Measurements from ENCODE around the gene TMEM41B. TPM values are rescaled to one million over a fixed set of nuclear protein-coding genes. Genes with fewer than 3 reads are reported as not detected.
"Not testable (repeated sequence)": the region's sequence is repeated elsewhere in the genome, so short reads cannot be mapped to it uniquely, and the experiment has no call there.

Gene TMEM41B
- total RNA-seq, 1 experiment from 2014 or later = 65.1 TPM

DNA sequence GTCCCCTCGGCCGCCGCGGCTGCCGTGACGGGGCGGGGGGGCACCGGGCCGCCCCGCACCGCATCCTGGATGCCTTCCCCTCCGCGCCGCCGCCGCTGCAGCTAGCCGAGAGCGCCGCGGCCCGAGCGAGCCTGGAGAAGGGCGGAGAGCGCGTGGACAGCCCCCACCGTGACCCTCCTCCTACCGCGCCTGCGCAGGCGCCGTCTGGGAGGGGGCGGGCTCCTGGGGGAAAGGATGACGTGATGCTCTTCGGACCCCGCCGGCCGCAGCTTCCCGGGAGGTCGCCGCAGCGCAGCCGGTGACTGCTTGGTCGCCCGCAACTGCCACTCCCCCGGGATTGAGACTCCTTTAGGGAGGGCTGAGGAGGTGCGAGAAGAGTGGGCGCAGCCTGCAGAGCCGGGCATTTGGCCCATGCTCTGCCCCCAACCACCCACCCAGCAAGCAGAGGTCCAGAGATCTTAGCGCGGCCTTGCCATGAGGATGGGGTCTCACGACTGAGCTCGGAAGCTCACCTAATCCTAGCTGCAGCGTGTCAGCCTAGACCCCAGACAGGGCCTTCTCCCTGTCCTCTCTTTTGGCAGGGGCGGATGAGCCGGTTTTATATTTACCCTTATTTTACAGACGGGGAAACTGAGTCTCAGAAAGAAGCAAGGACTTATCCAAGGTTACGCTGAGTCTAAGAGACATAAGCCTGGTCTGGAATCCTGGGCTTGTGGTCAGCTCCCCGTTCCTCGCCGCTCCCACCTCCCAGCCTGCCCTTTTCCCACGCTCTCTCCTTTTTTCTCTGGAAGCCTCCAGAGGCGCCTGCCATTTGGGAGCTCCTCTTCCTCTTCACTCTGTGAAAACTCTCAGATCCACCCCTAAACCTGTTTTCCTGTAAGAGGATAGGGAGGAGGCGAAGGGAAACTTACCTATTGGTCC lies 48.9 kb downstream of the TMEM41B start, which contains the start of gene DENND5A:
Gene DENND5A (minus strand): TSS at position 140 of the 921 bp plus-strand sequence. CDS start 281 bp downstream, outside the sequence.
- intact Hi-C loops (cut with micrococcal nuclease; ENCODE audit: unreplicated experiment) = no loop called here
- peaks cover 11% of the 10 kb centered on the region for H3K4me1 ChIP-seq (replicated peaks; ENCODE audit: insufficient read depth)
- H3K79me2 ChIP-seq (ENCODE audit: low read depth) = peaks cover 32% of the 10 kb centered on the region
- no peaks in the 10 kb centered on the region for H3K9me2 ChIP-seq (ENCODE audit: insufficient read depth)
- no peaks in the 10 kb centered on the region for H3K27me3 ChIP-seq (ENCODE audit: insufficient read depth, low read depth)
- H3K4me3 ChIP-seq = peak within 1 kb of the TSS; percentile 59
- no peaks in the 10 kb centered on the region for H3K9me3 ChIP-seq (ENCODE audit: insufficient read depth, low read depth)
- CTCF ChIA-PET = no interaction called here
- POLR2A ChIA-PET (ENCODE audit: unreplicated experiment) = interaction anchor here (0.5 to 0.6 kb wide), 3 partner anchors 12 to 136 kb away, joined by 4 to 35 read pairs (median 4); no protein-coding TSS in a partner anchor
- TF ChIP-seq, protein P1, sequence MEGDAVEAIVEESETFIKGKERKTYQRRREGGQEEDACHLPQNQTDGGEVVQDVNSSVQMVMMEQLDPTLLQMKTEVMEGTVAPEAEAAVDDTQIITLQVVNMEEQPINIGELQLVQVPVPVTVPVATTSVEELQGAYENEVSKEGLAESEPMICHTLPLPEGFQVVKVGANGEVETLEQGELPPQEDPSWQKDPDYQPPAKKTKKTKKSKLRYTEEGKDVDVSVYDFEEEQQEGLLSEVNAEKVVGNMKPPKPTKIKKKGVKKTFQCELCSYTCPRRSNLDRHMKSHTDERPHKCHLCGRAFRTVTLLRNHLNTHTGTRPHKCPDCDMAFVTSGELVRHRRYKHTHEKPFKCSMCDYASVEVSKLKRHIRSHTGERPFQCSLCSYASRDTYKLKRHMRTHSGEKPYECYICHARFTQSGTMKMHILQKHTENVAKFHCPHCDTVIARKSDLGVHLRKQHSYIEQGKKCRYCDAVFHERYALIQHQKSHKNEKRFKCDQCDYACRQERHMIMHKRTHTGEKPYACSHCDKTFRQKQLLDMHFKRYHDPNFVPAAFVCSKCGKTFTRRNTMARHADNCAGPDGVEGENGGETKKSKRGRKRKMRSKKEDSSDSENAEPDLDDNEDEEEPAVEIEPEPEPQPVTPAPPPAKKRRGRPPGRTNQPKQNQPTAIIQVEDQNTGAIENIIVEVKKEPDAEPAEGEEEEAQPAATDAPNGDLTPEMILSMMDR (conservative IDR thresholded peaks at IDR 0.05) = no peak
- no peak for TF ChIP-seq EZH2 (IDR thresholded peaks at IDR 0.05; ENCODE audit: low read depth)
- peak; percentile 40 to 57 for DNase-seq
- peak within 1 kb of the TSS; percentile 85 for H2AFZ ChIP-seq
- H3K27ac ChIP-seq = no peak within 1 kb of the TSS
- H3F3A ChIP-seq (ENCODE audit: insufficient read depth, low read depth) = no peaks in the 10 kb centered on the region
- peak within 1 kb of the TSS; percentile 83 for H3K4me2 ChIP-seq
- no peaks in the 10 kb centered on the region; the same call in 1 of the 2 replicates for H4K20me1 ChIP-seq (ENCODE audit: insufficient read depth)
- H3K36me3 ChIP-seq (ENCODE audit: low read depth) = no peaks in the 10 kb centered on the region
- no TSS peak for BruUV-seq (replicated peaks)

DNA sequence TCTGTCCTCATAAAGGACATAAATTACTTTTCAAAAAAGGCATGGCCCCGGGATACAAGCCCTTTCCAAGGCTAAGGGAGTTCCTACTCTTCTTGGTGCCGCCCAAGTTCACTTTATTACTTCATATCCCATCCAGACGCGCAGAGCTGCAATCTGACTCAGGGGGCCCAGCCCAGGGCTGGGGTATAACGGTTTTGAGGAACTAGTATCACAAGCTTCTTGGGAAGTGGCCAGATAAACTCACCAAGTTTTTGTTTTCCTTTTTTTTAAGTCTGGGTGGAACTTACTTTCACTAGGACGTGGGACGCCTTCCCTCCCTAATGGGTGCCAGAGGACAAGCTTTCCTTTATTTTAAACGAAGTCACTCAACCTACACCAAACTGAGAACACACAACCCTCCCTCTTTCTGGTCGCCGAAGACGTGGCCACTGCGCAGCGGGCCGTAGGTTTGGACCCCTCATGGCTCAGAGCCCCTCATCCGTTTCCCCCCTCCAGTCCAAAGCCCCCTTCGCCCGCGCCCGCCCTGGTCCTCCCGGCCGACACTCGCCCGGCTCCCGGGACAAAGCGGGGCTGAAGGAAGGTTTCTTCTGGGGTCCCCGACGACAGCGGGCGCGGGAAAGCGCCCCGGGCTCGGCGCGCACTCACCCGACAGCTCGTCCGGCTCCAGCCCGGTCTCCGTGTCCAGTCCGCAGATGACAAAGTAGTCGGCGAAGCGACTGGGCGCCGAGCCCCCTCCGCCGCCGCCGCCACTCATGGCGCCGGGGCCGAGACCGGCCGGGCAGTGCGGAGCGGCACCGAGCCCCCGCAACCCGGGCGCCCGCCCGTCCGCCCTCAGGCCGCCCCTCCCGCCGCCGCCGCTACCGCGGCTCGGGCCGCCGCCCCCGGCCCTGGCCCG lies 49.8 kb downstream of the TMEM41B start:
- Histone ChIP-seq H3K9me2 (ENCODE audit: insufficient read depth) (no peaks in the 10 kb centered on the region), H2AFZ (peak overlapping the region; percentile 85), H3K9me3 (ENCODE audit: insufficient read depth, low read depth) (no peaks in the 10 kb centered on the region), H3K27me3 (ENCODE audit: insufficient read depth, low read depth) (no peaks in the 10 kb centered on the region), H4K20me1 (ENCODE audit: insufficient read depth) (no peaks in the 10 kb centered on the region; the same call in 1 of the 2 replicates), H3K4me1 (replicated peaks; ENCODE audit: insufficient read depth) (peaks cover 13% of the 10 kb centered on the region), H3F3A (ENCODE audit: insufficient read depth, low read depth) (no peaks in the 10 kb centered on the region), H3K36me3 (ENCODE audit: low read depth) (no peaks in the 10 kb centered on the region), H3K4me2 (peak overlapping the region; percentile 80), H3K4me3 (peak overlapping the region; percentile 59), H3K27ac (no peak overlapping the region), H3K79me2 (ENCODE audit: low read depth) (peaks cover 40% of the 10 kb centered on the region)
- ChIA-PET POLR2A (ENCODE audit: unreplicated experiment) (interaction anchor here (0.5 to 0.7 kb wide), 4 partner anchors 9 to 302 kb away, joined by 3 to 35 read pairs (median 6); no protein-coding TSS in a partner anchor), CTCF (no interaction called here)
- peak in 1 of 2 experiments; percentile 12 for DNase-seq
- intact Hi-C loops (cut with micrococcal nuclease; ENCODE audit: unreplicated experiment) = no loop called here
- TF ChIP-seq EZH2 (IDR thresholded peaks at IDR 0.05; ENCODE audit: low read depth) = no peak
- TF ChIP-seq, protein P1 (conservative IDR thresholded peaks at IDR 0.05) = no peak
- BruUV-seq (replicated peaks) = no TSS peak

DNA sequence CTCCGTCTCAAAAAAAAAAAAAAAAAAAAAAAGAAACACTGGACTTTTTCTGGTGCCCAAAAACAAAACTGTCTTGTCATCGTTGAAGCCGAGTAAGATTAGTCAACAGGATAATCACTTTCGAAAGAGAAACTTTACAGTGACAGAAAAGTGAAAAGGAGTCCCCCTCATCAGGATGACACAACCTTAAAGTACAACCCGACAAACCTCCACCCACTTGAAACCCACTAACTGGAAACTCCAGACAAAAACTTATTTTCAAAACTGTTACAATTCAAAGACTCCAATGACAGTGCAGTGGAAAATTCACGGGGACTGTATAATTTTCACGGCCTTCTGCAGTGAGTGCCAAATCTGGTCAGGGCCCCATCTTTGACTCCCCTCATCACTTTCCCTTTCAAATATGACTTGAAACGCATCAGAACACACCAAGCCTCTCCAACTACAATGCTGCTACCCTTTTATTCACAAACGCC lies 50.5 kb downstream of the TMEM41B start:
- intact Hi-C loops (cut with micrococcal nuclease; ENCODE audit: unreplicated experiment) = no loop called here
- Histone ChIP-seq H3K36me3 (ENCODE audit: low read depth) (no peaks in the 10 kb centered on the region), H4K20me1 (ENCODE audit: insufficient read depth) (no peaks in the 10 kb centered on the region; the same call in 1 of the 2 replicates), H2AFZ (peak overlapping the region; percentile 85; the same call in 1 of the 2 replicates), H3K9me3 (ENCODE audit: insufficient read depth, low read depth) (no peaks in the 10 kb centered on the region), H3K4me2 (peak overlapping the region; percentile 80), H3K9me2 (ENCODE audit: insufficient read depth) (no peaks in the 10 kb centered on the region), H3K79me2 (ENCODE audit: low read depth) (peaks cover 43% of the 10 kb centered on the region), H3K27me3 (ENCODE audit: insufficient read depth, low read depth) (no peaks in the 10 kb centered on the region), H3F3A (ENCODE audit: insufficient read depth, low read depth) (no peaks in the 10 kb centered on the region), H3K4me3 (peak overlapping the region; percentile 59), H3K27ac (no peak overlapping the region), H3K4me1 (replicated peaks; ENCODE audit: insufficient read depth) (peaks cover 13% of the 10 kb centered on the region)
- TSS peak; percentile 51 for BruUV-seq (replicated peaks)
- ChIA-PET CTCF (no interaction called here), POLR2A (ENCODE audit: unreplicated experiment) (interaction anchor here (0.5 to 0.7 kb wide), 3 partner anchors 9 to 303 kb away, joined by 3 to 7 read pairs (median 5); no protein-coding TSS in a partner anchor)
- no peak for DNase-seq
- TF ChIP-seq, protein P1 (conservative IDR thresholded peaks at IDR 0.05) = no peak
- no peak for TF ChIP-seq EZH2 (IDR thresholded peaks at IDR 0.05; ENCODE audit: low read depth)

DNA sequence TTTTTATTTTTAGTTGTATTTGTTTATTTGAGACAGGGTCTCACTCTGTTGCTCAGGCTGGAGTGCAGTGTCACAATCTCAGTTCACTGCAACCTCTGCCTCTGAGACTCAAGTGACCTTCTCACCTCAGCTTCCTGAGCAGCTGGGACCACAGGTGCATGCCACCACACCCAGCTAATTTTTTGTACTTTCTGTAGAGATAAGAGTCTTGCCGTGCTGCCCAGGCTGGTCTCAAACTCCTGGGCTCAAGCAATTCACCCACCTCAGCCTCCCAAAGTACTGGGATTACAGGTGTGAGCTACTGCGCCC lies 53.6 kb downstream of the TMEM41B start:
- H2AFZ ChIP-seq; H3K9me3 ChIP-seq (ENCODE audit: insufficient read depth, low read depth); H3F3A ChIP-seq (ENCODE audit: insufficient read depth, low read depth); BruUV-seq (replicated peaks); H3K4me3 ChIP-seq; H3K27me3 ChIP-seq (ENCODE audit: insufficient read depth, low read depth); intact Hi-C loops (cut with micrococcal nuclease; ENCODE audit: unreplicated experiment); CTCF ChIA-PET; H3K36me3 ChIP-seq (ENCODE audit: low read depth); H3K4me2 ChIP-seq; DNase-seq; POLR2A ChIA-PET (ENCODE audit: unreplicated experiment); H4K20me1 ChIP-seq (ENCODE audit: insufficient read depth); H3K9me2 ChIP-seq (ENCODE audit: insufficient read depth); H3K27ac ChIP-seq: not testable (repeated sequence)
- Histone ChIP-seq H3K4me1 (replicated peaks; ENCODE audit: insufficient read depth) (peaks cover 13% of the 10 kb centered on the region), H3K79me2 (ENCODE audit: low read depth) (peaks cover 47% of the 10 kb centered on the region)
